GM12878 (cell line): ENCODE data around the gene IRF4. TPM values are rescaled to one million over a fixed set of nuclear protein-coding genes. Genes with fewer than 3 reads are reported as not detected.

ENCODE experiments used
- ATAC-seq: fragments of 200-7000 bp; cut with Tn5 transposase; 3 replicates; pipeline ENCODE4 v1.9.1; 2020; ENCODE audit warnings: mild to moderate bottlenecking, moderate library complexity
- BruUV-seq: library from RNA; stranded (reverse); fragments of 400-500 nt; replicated peaks from 2 replicates; lab custom pipeline; 2021; lab: Mats Ljungman, UMichigan
- CTCF ChIA-PET: fragments of 300-600 bp; sonication (Branson Sonifier 250); formaldehyde crosslinking; extraction: SDS; loops from one replicate; lab custom pipeline; 2021; ENCODE audit warnings: inconsistent platforms; lab: Yijun Ruan, JAX
- POLR2A ChIA-PET: fragments of 350-600 bp; formaldehyde crosslinking; extraction: SDS; loops from one replicate; lab custom pipeline; 2021; ENCODE audit warnings: inconsistent platforms; lab: Charles Lee
- RAD21 ChIA-PET: fragments of 300-600 bp; sonication (Branson Sonifier 250); formaldehyde crosslinking; loops from one replicate; lab custom pipeline; 2023; ENCODE audit warnings: antibody characterized with exemption; ENCODE audit not compliant: unreplicated experiment; lab: Charles Lee
- SMC1A ChIA-PET: fragments of 300-600 bp; sonication (Branson Sonifier 250); formaldehyde crosslinking; loops from one replicate; lab custom pipeline; 2023; ENCODE audit not compliant: unreplicated experiment, uncharacterized antibody; lab: Charles Lee
- DNase-seq: peaks from one replicate; pipeline ENCODE4 v3.0.0-alpha.2; 2011; ENCODE audit warnings: low read depth, low spot score
- FAIRE-seq: peaks from 3 replicates; lab custom pipeline; 2011; peaks lifted over from hg19 to GRCh38; lab: Jason Lieb, UNC
- H2AFZ ChIP-seq: 2 replicates; pipeline ENCODE4 v1.6.0; 2011; ENCODE audit warnings: low read depth, low read length, control low read depth; ENCODE audit not compliant: control insufficient read depth
- H3K27ac ChIP-seq: 2 replicates; pipeline ENCODE4 v1.5.1; 2011; ENCODE audit warnings: control low read depth; ENCODE audit not compliant: control insufficient read depth, insufficient read depth
- H3K27me3 ChIP-seq, 2 experiments: replicated peaks in 1 of 2; 2 replicates each; pipeline versions ENCODE4 v1.6.0 to v1.6.1; 2011; ENCODE audit warnings: low read length in 1 of 2; ENCODE audit not compliant: control insufficient read depth in 2 of 2, insufficient read depth in 2 of 2
- H3K36me3 ChIP-seq, 2 experiments: 2 replicates each; pipeline ENCODE4 v1.5.1; 2011; ENCODE audit warnings: low read length in 1 of 2; ENCODE audit not compliant: control insufficient read depth in 2 of 2, insufficient read depth in 2 of 2
- H3K4me1 ChIP-seq: 2 replicates; pipeline ENCODE4 v1.6.1; 2011; ENCODE audit warnings: mild to moderate bottlenecking, low read length, moderate library complexity, mixed read lengths; ENCODE audit not compliant: control insufficient read depth, insufficient read depth
- H3K4me2 ChIP-seq: 2 replicates; pipeline ENCODE4 v1.6.0; 2011; ENCODE audit warnings: control low read depth; ENCODE audit not compliant: control insufficient read depth, insufficient read depth
- H3K4me3 ChIP-seq: fragments of 200-600 bp; sonication (generic); 2 replicates; pipeline ENCODE4 v1.5.1; 2016
- H3K79me2 ChIP-seq: 2 replicates; pipeline ENCODE4 v1.6.0; 2011; ENCODE audit warnings: low read length; ENCODE audit not compliant: control insufficient read depth, insufficient read depth
- H3K9ac ChIP-seq: 2 replicates; pipeline ENCODE4 v1.8.0; 2011; ENCODE audit warnings: low read length, control low read depth, mixed read lengths; ENCODE audit not compliant: control insufficient read depth, insufficient read depth
- H3K9me3 ChIP-seq: replicated peaks from 3 replicates; pipeline ENCODE4 v1.5.1; 2011; ENCODE audit warnings: mild to moderate bottlenecking, low read length; ENCODE audit not compliant: control insufficient read depth, insufficient read depth
- H4K20me1 ChIP-seq: 2 replicates; pipeline ENCODE4 v1.6.0; 2011; ENCODE audit not compliant: control insufficient read depth, insufficient read depth
- ATF7 ChIP-seq: fragments of 450-650 bp; IDR thresholded peaks from 2 replicates; pipeline ENCODE4 v1.6.1; 2016; ENCODE audit warnings: low read depth, mild to moderate bottlenecking
- EP300 ChIP-seq, 2 experiments: fragments of 150-350 bp in 1 of 2; IDR thresholded peaks; 2 replicates each; pipeline ENCODE4 v1.6.1; 2011 to 2012; ENCODE audit warnings: low read depth in 2 of 2, low read length in 2 of 2, borderline replicate concordance in 1 of 2, improper control_type of control experiment in 1 of 2, inconsistent platforms in 1 of 2; ENCODE audit not compliant: control insufficient read depth in 1 of 2
- GABPA ChIP-seq: IDR thresholded peaks from 2 replicates; pipeline ENCODE4 v1.6.1; 2014; ENCODE audit warnings: antibody characterized with exemption, low read depth, mild to moderate bottlenecking, inconsistent platforms
- LARP7 ChIP-seq: fragments of 450-650 bp; IDR thresholded peaks from 2 replicates; pipeline ENCODE4 v1.6.1; 2017; ENCODE audit warnings: mild to moderate bottlenecking
- MTA2 ChIP-seq: fragments of 450-650 bp; IDR thresholded peaks from 2 replicates; pipeline ENCODE4 v1.6.1; 2016; ENCODE audit warnings: low read depth, mild to moderate bottlenecking, moderate library complexity
- NR2C1 ChIP-seq: fragments of 450-650 bp; IDR thresholded peaks from 2 replicates; pipeline ENCODE4 v1.6.1; 2017; ENCODE audit warnings: antibody characterized with exemption, mild to moderate bottlenecking, moderate library complexity
- POU2F2 ChIP-seq: IDR thresholded peaks from 3 replicates; pipeline ENCODE4 v1.6.1; 2011; ENCODE audit warnings: low read depth, mild to moderate bottlenecking, low read length, borderline replicate concordance
- RELA ChIP-seq: fragments of 450-650 bp; IDR thresholded peaks from 2 replicates; pipeline ENCODE4 v1.8.0; 2014; ENCODE audit warnings: borderline replicate concordance; ENCODE audit not compliant: partially characterized antibody
- SMARCA5 ChIP-seq: fragments of 450-650 bp; IDR thresholded peaks from 2 replicates; pipeline ENCODE4 v1.6.1; 2017; ENCODE audit warnings: mild to moderate bottlenecking
- SMC3 ChIP-seq: IDR thresholded peaks from 2 replicates; pipeline ENCODE4 v1.6.1; 2011; ENCODE audit warnings: low read length, improper control_type of control experiment, borderline replicate concordance
- SP1 ChIP-seq: IDR thresholded peaks from one replicate; pipeline ENCODE4 v1.6.1; 2011; ENCODE audit warnings: low read depth, low read length
- SPI1 ChIP-seq: IDR thresholded peaks from 2 replicates; pipeline ENCODE4 v1.6.1; 2011; ENCODE audit warnings: low read depth, mild to moderate bottlenecking, low read length, moderate library complexity, borderline replicate concordance; ENCODE audit not compliant: insufficient read depth
- SUZ12 ChIP-seq: fragments of 200-600 bp; sonication (generic); IDR thresholded peaks from one replicate; pipeline ENCODE4 v1.6.1; 2018; ENCODE audit warnings: antibody characterized with exemption, mild to moderate bottlenecking; ENCODE audit not compliant: unreplicated experiment
- TCF3 ChIP-seq: IDR thresholded peaks from 2 replicates; pipeline ENCODE4 v1.6.1; 2012; ENCODE audit warnings: low read depth, mild to moderate bottlenecking, low read length, borderline replicate concordance; ENCODE audit not compliant: insufficient read depth
- YBX1 ChIP-seq: fragments of 450-650 bp; IDR thresholded peaks from 2 replicates; pipeline ENCODE4 v1.6.1; 2016; ENCODE audit warnings: antibody characterized with exemption
- WGBS: methylation state at CpG from one replicate; pipeline ENCODE4 v1.1.6; 2016; ENCODE audit warnings: low lambda C conversion rate; ENCODE audit not compliant: insufficient replicate concordance, insufficient coverage; ENCODE audit errors: missing lambda C conversion rate; 5-methylcytosine and 5-hydroxymethylcytosine counted together
- in situ Hi-C: fragments of 300-500 bp; cut with MboI; formaldehyde crosslinking; loops from 9 replicates; pipeline ENCODE4 v1.14.3; 2018; ENCODE audit warnings: mixed read lengths
- intact Hi-C: fragments of 100-400 bp; cut with micrococcal nuclease; formaldehyde crosslinking; loops from one replicate; pipeline ENCODE4 v1.14.2; 2022; ENCODE audit not compliant: unreplicated experiment
- polyA plus RNA-seq, 11 experiments: library from polyadenylated mRNA; depleted of rRNA in 4 of 11; unstranded in 6 of 11; stranded (reverse) in 5 of 11; fragments of >200 nt; fragmentation: Nextera tagmentation in 4 of 11; fragmentation: Illumina TruSeq in 1 of 11; extraction: Ambion mirVana in 4 of 11; extraction: Trizol in 1 of 11; gene quantifications; 1 replicate in 1 of 11; 2 replicates in 10 of 11; pipeline versions ENCODE4 v1.2.1 to v1.2.3, GENCODE V29; 2011 to 2016; ENCODE audit warnings: inconsistent platforms in 2 of 11, missing spikeins in 2 of 11, low read depth in 1 of 11
- total RNA-seq, 4 experiments: library from RNA; depleted of rRNA in 3 of 4; stranded (reverse); fragments of >200 nt in 3 of 4; fragmentation: Illumina TruSeq in 1 of 4; extraction: Trizol in 1 of 4; gene quantifications; 2 replicates each; pipeline versions ENCODE4 v1.2.1 to v1.2.3, GENCODE V29; 2013 to 2021
- TF ChIP-seq, protein P1 (sequence below): IDR thresholded peaks from 2 replicates; pipeline ENCODE4 v1.6.1; 2012; ENCODE audit warnings: low read length, inconsistent platforms
- TF ChIP-seq, protein P2 (sequence below): fragments of 450-650 bp; formaldehyde crosslinking; IDR thresholded peaks from 2 replicates; pipeline ENCODE4 v1.4.0; 2022; ENCODE audit warnings: mild to moderate bottlenecking, moderate library complexity
- TF ChIP-seq, protein P3 (sequence below): IDR thresholded peaks from 2 replicates; pipeline ENCODE4 v1.6.1; 2012; ENCODE audit warnings: low read depth, low read length, improper control_type of control experiment

Gene IRF4
- total and polyA plus RNA-seq, 10 of the 15 experiments (the other 5 are each of a cell fraction or from before 2014, with no cell fraction given), result 50.0 to 495 (median 257) TPM

DNA sequence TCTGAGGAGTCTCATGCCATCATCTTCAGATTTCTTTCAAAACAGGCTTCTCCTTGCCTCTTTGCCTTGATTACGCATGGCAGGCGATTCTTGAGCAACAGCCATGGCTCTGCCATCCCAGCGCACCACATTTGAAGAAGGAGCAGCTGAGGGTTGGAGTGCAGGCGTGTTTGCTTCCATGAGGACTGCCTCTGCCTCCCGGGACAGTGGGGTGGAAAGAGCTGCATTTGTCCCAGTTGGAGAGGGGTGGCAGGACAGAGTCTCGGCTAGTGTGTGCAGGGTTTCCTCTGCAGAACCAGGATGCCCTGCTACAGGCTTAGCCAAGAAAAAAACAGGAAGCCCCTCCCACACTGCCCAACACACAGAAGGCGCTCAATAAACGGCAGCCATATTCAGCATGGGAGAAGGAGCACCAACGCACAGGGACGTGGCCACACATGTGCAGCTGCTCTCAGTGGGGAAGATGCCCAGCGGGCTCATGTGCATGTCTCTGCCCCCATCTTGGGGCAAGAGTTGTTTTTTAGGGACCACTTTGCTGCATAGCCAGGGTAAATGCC, 36.6 kb downstream of the IRF4 start:
- H2AFZ ChIP-seq, result no peak overlapping the region
- FAIRE-seq (no peak), DNase-seq (no peak)
- no peaks in the 10 kb centered on the region for H3K27me3 ChIP-seq
- H3K79me2 ChIP-seq, result no peaks in the 10 kb centered on the region
- H3K4me3 ChIP-seq, result no peak overlapping the region
- H3K4me1 ChIP-seq, result peaks cover 23% of the 10 kb centered on the region
- ChIA-PET SMC1A (no interaction called here), CTCF (no interaction called here), RAD21 (no interaction called here), POLR2A (no interaction called here)
- no peak overlapping the region for H3K4me2 ChIP-seq
- no peak overlapping the region for H3K9ac ChIP-seq
- TF ChIP-seq NR2C1, result no peak
- no peak for TF ChIP-seq LARP7
- no peak for TF ChIP-seq MTA2
- TF ChIP-seq SMARCA5, result no peak
- no peak for TF ChIP-seq SP1
- no peak for TF ChIP-seq EP300 (IDR thresholded peaks at IDR 0.05; ENCODE audit: borderline replicate concordance in 1 of 2, control insufficient read depth in 1 of 2, low read depth in 2 of 2, low read length in 2 of 2)
- TF ChIP-seq GABPA, result no peak
- TF ChIP-seq, protein P1, sequence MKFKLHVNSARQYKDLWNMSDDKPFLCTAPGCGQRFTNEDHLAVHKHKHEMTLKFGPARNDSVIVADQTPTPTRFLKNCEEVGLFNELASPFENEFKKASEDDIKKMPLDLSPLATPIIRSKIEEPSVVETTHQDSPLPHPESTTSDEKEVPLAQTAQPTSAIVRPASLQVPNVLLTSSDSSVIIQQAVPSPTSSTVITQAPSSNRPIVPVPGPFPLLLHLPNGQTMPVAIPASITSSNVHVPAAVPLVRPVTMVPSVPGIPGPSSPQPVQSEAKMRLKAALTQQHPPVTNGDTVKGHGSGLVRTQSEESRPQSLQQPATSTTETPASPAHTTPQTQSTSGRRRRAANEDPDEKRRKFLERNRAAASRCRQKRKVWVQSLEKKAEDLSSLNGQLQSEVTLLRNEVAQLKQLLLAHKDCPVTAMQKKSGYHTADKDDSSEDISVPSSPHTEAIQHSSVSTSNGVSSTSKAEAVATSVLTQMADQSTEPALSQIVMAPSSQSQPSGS, result no peak
- no peak for TF ChIP-seq SMC3
- no peak for TF ChIP-seq SPI1
- TF ChIP-seq YBX1, result no peak
- TF ChIP-seq, protein P2, sequence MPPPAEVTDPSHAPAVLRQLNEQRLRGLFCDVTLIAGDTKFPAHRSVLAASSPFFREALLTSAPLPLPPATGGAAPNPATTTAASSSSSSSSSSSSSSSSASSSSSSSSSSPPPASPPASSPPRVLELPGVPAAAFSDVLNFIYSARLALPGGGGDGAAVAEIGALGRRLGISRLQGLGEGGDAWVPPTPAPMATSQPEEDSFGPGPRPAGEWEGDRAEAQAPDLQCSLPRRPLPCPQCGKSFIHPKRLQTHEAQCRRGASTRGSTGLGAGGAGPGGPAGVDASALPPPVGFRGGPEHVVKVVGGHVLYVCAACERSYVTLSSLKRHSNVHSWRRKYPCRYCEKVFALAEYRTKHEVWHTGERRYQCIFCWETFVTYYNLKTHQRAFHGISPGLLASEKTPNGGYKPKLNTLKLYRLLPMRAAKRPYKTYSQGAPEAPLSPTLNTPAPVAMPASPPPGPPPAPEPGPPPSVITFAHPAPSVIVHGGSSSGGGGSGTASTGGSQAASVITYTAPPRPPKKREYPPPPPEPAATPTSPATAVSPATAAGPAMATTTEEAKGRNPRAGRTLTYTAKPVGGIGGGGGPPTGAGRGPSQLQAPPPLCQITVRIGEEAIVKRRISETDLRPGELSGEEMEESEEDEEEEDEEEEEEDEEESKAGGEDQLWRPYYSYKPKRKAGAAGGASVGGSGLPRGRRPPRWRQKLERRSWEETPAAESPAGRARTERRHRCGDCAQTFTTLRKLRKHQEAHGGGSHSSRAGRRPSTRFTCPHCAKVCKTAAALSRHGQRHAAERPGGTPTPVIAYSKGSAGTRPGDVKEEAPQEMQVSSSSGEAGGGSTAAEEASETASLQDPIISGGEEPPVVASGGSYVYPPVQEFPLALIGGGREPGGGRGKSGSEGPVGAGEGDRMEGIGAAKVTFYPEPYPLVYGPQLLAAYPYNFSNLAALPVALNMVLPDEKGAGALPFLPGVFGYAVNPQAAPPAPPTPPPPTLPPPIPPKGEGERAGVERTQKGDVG, result no peak
- TF ChIP-seq, protein P3, sequence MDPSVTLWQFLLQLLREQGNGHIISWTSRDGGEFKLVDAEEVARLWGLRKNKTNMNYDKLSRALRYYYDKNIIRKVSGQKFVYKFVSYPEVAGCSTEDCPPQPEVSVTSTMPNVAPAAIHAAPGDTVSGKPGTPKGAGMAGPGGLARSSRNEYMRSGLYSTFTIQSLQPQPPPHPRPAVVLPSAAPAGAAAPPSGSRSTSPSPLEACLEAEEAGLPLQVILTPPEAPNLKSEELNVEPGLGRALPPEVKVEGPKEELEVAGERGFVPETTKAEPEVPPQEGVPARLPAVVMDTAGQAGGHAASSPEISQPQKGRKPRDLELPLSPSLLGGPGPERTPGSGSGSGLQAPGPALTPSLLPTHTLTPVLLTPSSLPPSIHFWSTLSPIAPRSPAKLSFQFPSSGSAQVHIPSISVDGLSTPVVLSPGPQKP, result no peak
- TF ChIP-seq RELA, result no peak
- TF ChIP-seq SUZ12, result no peak
- TF ChIP-seq POU2F2, result no peak
- no peak for TF ChIP-seq TCF3
- TF ChIP-seq ATF7, result no peak
- TF ChIP-seq, all 136 proteins: peak for 0
- intact Hi-C loops, result no loop called here
- ATAC-seq, result no peak
- no peaks in the 10 kb centered on the region for H4K20me1 ChIP-seq
- no TSS peak for BruUV-seq
- H3K9me3 ChIP-seq, result no peaks in the 10 kb centered on the region
- 75% methylated on average over 11 of the region's 11 CpGs for WGBS
- no peaks in the 10 kb centered on the region for H3K36me3 ChIP-seq
- in situ Hi-C loops, result no loop called here
- H3K27ac ChIP-seq, result no peak overlapping the region
